Activated naive CD4-positive, alpha-beta T cell treated with anti-CD3 and anti-CD28 coated beads, Interleukin-2, amount 10 ng/mL, durations not matched to agents 7 days and 5 days (primary cell): Measurements from ENCODE around the gene CMC2.

Experiments used
- CTCF ChIA-PET: fragments of 350-600 bp; sonication (Branson Sonifier 250); formaldehyde crosslinking; loops from one replicate; lab custom pipeline; 2021; ENCODE audit warnings: antibody characterized with exemption; lab: Charles Lee
- DNase-seq: peaks from one replicate; pipeline ENCODE4 v3.0.0-alpha.2; 2020
- H3K27ac Mint-ChIP-seq: one replicate; pipeline ENCODE4 v1.8.0; 2021; ENCODE audit warnings: mild to moderate bottlenecking, moderate library complexity, mixed read lengths
- H3K27me3 Mint-ChIP-seq: one replicate; pipeline ENCODE4 v1.8.0; 2021; ENCODE audit warnings: mild to moderate bottlenecking, mixed read lengths
- H3K36me3 Mint-ChIP-seq: one replicate; pipeline ENCODE4 v1.8.0; 2021; ENCODE audit warnings: mixed read lengths
- H3K4me1 Mint-ChIP-seq: one replicate; pipeline ENCODE4 v1.8.0; 2021; ENCODE audit warnings: mixed read lengths
- H3K4me3 Mint-ChIP-seq: one replicate; pipeline ENCODE4 v1.8.0; 2021; ENCODE audit warnings: mild to moderate bottlenecking, moderate library complexity, mixed read lengths
- H3K9me3 Mint-ChIP-seq: one replicate; pipeline ENCODE4 v1.8.0; 2021; ENCODE audit warnings: mixed read lengths

CMC2 gene

GRCh38 chr16:81012974-81013373 lies 6.3 kb upstream of the CMC2 start:
- H3K27ac Mint-ChIP-seq = peak overlapping the region; percentile 50
- H3K4me3 Mint-ChIP-seq = no peak overlapping the region
- peaks cover 26% of the 10 kb centered on the region for H3K4me1 Mint-ChIP-seq
- H3K27me3 Mint-ChIP-seq = no peaks in the 10 kb centered on the region
- no peak for DNase-seq
- H3K9me3 Mint-ChIP-seq = no peaks in the 10 kb centered on the region
- peaks cover 50% of the 10 kb centered on the region for H3K36me3 Mint-ChIP-seq
- CTCF ChIA-PET = no interaction called here

- Mint-ChIP-seq H3K36me3 (peaks cover 31% of the 10 kb centered on the region), H3K4me1 (peaks cover 50% of the 10 kb centered on the region), H3K4me3 (peak overlapping the region; percentile 90), H3K27ac (peak overlapping the region; percentile 100), H3K9me3 (no peaks in the 10 kb centered on the region), H3K27me3 (no peaks in the 10 kb centered on the region)
- DNase-seq = no peak
- CTCF ChIA-PET = no interaction called here
These were observed 1.8 kb upstream of the CMC2 start for GRCh38 chr16:81008505-81008789.

- DNase-seq = peak; percentile 81
- H3K9me3 Mint-ChIP-seq = no peaks in the 10 kb centered on the region
- peak overlapping the region; percentile 90 for H3K4me3 Mint-ChIP-seq
- H3K27me3 Mint-ChIP-seq = no peaks in the 10 kb centered on the region
- peaks cover 66% of the 10 kb centered on the region for H3K4me1 Mint-ChIP-seq
- H3K36me3 Mint-ChIP-seq = peaks cover 28% of the 10 kb centered on the region
- CTCF ChIA-PET = interaction anchor here (0.9 kb wide), 1 partner anchor 30 kb away, joined by 4 read pairs; the partner anchor contains the start of gene ATMIN
- peak overlapping the region; percentile 100 for H3K27ac Mint-ChIP-seq
These were observed 373 bp downstream of the CMC2 start for GRCh38 chr16:81006211-81006812.

- Mint-ChIP-seq H3K4me1 (peaks cover 63% of the 10 kb centered on the region), H3K36me3 (peaks cover 25% of the 10 kb centered on the region), H3K27ac (peak overlapping the region; percentile 100), H3K4me3 (peak overlapping the region; percentile 90), H3K9me3 (no peaks in the 10 kb centered on the region), H3K27me3 (no peaks in the 10 kb centered on the region)
- CTCF ChIA-PET = interaction anchor here (1.5 kb wide), 1 partner anchor 16 kb away, joined by 6 read pairs; no protein-coding TSS in a partner anchor
- DNase-seq = peak; percentile 26
These were observed 999 bp downstream of the CMC2 start for GRCh38 chr16:81005610-81006161.

GRCh38 chr16:81004646-81005353 lies 1.9 kb downstream of the CMC2 start:
- Mint-ChIP-seq H3K36me3 (peaks cover 30% of the 10 kb centered on the region), H3K4me3 (peak overlapping the region; percentile 90), H3K4me1 (peaks cover 65% of the 10 kb centered on the region), H3K9me3 (no peaks in the 10 kb centered on the region), H3K27me3 (no peaks in the 10 kb centered on the region), H3K27ac (peak overlapping the region; percentile 87)
- CTCF ChIA-PET = interaction anchor here (0.9 to 1.6 kb wide), 7 partner anchors 10 to 79 kb away, joined by 3 to 6 read pairs (median 6); partner anchors contain the start of gene ATMIN
- DNase-seq = peak; percentile 32

- peaks cover 32% of the 10 kb centered on the region for H3K36me3 Mint-ChIP-seq
- DNase-seq = no peak
- CTCF ChIA-PET = interaction anchor here (0.9 to 2.6 kb wide), 10 partner anchors 10 to 80 kb away, joined by 3 to 12 read pairs (median 6); partner anchors contain the start of genes ATMIN and C16orf46
- H3K4me3 Mint-ChIP-seq = peak overlapping the region; percentile 90
- H3K27ac Mint-ChIP-seq = peak overlapping the region; percentile 87
- H3K27me3 Mint-ChIP-seq = no peaks in the 10 kb centered on the region
- peaks cover 65% of the 10 kb centered on the region for H3K4me1 Mint-ChIP-seq
- no peaks in the 10 kb centered on the region for H3K9me3 Mint-ChIP-seq
These were observed 2.9 kb downstream of the CMC2 start for GRCh38 chr16:81003610-81004460.

GRCh38 chr16:81003064-81003463 lies 3.6 kb downstream of the CMC2 start:
- CTCF ChIA-PET = interaction anchor here (1.1 to 2.6 kb wide), 3 partner anchors 31 to 74 kb away, joined by 3 to 12 read pairs (median 7); partner anchors contain the start of genes ATMIN and C16orf46
- H3K9me3 Mint-ChIP-seq = no peaks in the 10 kb centered on the region
- no peak for DNase-seq
- H3K4me3 Mint-ChIP-seq = peak overlapping the region; percentile 90
- no peaks in the 10 kb centered on the region for H3K27me3 Mint-ChIP-seq
- H3K4me1 Mint-ChIP-seq = peaks cover 65% of the 10 kb centered on the region
- peaks cover 37% of the 10 kb centered on the region for H3K36me3 Mint-ChIP-seq
- H3K27ac Mint-ChIP-seq = no peak overlapping the region

- Mint-ChIP-seq H3K27me3 (no peaks in the 10 kb centered on the region), H3K36me3 (peaks cover 37% of the 10 kb centered on the region), H3K27ac (no peak overlapping the region), H3K4me3 (no peak overlapping the region), H3K4me1 (peaks cover 74% of the 10 kb centered on the region), H3K9me3 (no peaks in the 10 kb centered on the region)
- CTCF ChIA-PET = interaction anchor here (2.6 kb wide), 1 partner anchor 34 kb away, joined by 12 read pairs; the partner anchor contains the start of gene ATMIN
- DNase-seq = no peak
These were observed 5.4 kb downstream of the CMC2 start for GRCh38 chr16:81001330-81001729.

GRCh38 chr16:81000873-81001272 lies 5.8 kb downstream of the CMC2 start:
- Mint-ChIP-seq H3K9me3 (no peaks in the 10 kb centered on the region), H3K36me3 (peaks cover 33% of the 10 kb centered on the region), H3K27me3 (no peaks in the 10 kb centered on the region), H3K4me1 (peaks cover 73% of the 10 kb centered on the region), H3K4me3 (no peak overlapping the region), H3K27ac (no peak overlapping the region)
- DNase-seq = no peak
- CTCF ChIA-PET = no interaction called here

GRCh38 chr16:80997964-80998620 lies 8.6 kb downstream of the CMC2 start:
- Mint-ChIP-seq H3K4me1 (peaks cover 69% of the 10 kb centered on the region), H3K9me3 (no peaks in the 10 kb centered on the region), H3K36me3 (peaks cover 48% of the 10 kb centered on the region), H3K27me3 (no peaks in the 10 kb centered on the region), H3K27ac (peak overlapping the region; percentile 91), H3K4me3 (peak overlapping the region; percentile 8)
- no peak for DNase-seq
- CTCF ChIA-PET = interaction anchor here (1.8 kb wide), 1 partner anchor 11 kb away, joined by 5 read pairs; no protein-coding TSS in a partner anchor

GRCh38 chr16:80997139-80997798 lies 9.4 kb downstream of the CMC2 start:
- peak overlapping the region; percentile 75 for H3K4me3 Mint-ChIP-seq
- DNase-seq = no peak
- H3K27me3 Mint-ChIP-seq = no peaks in the 10 kb centered on the region
- H3K9me3 Mint-ChIP-seq = no peaks in the 10 kb centered on the region
- H3K4me1 Mint-ChIP-seq = peaks cover 64% of the 10 kb centered on the region
- CTCF ChIA-PET = interaction anchor here (1.8 kb wide), 1 partner anchor 10 kb away, joined by 5 read pairs; no protein-coding TSS in a partner anchor
- peak overlapping the region; percentile 91 for H3K27ac Mint-ChIP-seq
- peaks cover 52% of the 10 kb centered on the region for H3K36me3 Mint-ChIP-seq

- CTCF ChIA-PET = interaction anchor here (1.8 kb wide), 1 partner anchor 9 kb away, joined by 5 read pairs; no protein-coding TSS in a partner anchor
- Mint-ChIP-seq H3K27me3 (no peaks in the 10 kb centered on the region), H3K9me3 (no peaks in the 10 kb centered on the region), H3K4me1 (peaks cover 59% of the 10 kb centered on the region), H3K36me3 (peaks cover 48% of the 10 kb centered on the region), H3K27ac (peak overlapping the region; percentile 91), H3K4me3 (peak overlapping the region; percentile 75)
- DNase-seq = no peak
These were observed 10.0 kb downstream of the CMC2 start for GRCh38 chr16:80996688-80997138.

GRCh38 chr16:80994451-80994850 lies 12.2 kb downstream of the CMC2 start:
- Mint-ChIP-seq H3K4me3 (no peak overlapping the region), H3K4me1 (peaks cover 46% of the 10 kb centered on the region), H3K9me3 (no peaks in the 10 kb centered on the region), H3K27me3 (no peaks in the 10 kb centered on the region), H3K36me3 (peaks cover 47% of the 10 kb centered on the region), H3K27ac (peak overlapping the region; percentile 17)
- CTCF ChIA-PET = interaction anchor here (1.8 kb wide), 1 partner anchor 10 kb away, joined by 6 read pairs; no protein-coding TSS in a partner anchor
- DNase-seq = no peak
